GM21367 (cell line): ENCODE data around the gene DARS1.
"Not testable (repeated sequence)": the region's sequence is repeated elsewhere in the genome, so short reads cannot be mapped to it uniquely, and the experiment has no call there.

ENCODE experiments used
- ATAC-seq: cut with Tn5 transposase; IDR thresholded peaks from one replicate; pipeline ENCODE4 v1.9.1; 2021; ENCODE audit not compliant: unreplicated experiment

DARS1 gene

DNA sequence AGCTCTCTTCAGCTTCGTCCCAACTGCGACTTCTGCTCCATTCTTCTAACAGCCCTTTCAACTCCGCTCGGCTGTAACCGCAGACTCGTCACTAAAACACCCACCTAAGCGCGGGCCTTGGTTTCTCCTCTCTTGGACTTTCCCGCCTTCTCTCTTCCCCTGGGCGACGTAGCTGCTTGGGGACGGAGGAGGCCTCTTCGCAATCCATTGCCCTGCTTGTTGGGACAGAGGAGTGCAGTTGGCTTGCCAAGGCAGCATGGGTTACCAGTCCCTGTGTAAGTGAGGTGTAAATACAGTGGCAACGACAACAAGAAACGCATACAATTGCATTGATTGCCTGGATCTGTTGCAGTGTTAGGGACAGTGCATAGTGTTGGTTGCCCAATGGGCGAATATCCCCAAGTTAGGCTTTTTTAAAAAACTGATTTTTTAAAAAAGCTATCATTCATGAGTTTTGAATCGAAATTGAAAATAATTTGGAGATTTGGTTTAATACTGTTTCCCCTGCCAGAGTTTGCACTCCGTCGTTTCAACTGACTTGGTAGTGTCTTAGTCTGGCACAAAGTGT, 484 bp upstream of the DARS1 start:
- peak; percentile 36 for ATAC-seq

GRCh38 chr2:135984199-135985017, 1.0 kb downstream of the DARS1 start:
- ATAC-seq: peak; percentile 28

- ATAC-seq: no peak
Measured at GRCh38 chr2:135980434-135981079, 4.9 kb downstream of the DARS1 start.

DNA sequence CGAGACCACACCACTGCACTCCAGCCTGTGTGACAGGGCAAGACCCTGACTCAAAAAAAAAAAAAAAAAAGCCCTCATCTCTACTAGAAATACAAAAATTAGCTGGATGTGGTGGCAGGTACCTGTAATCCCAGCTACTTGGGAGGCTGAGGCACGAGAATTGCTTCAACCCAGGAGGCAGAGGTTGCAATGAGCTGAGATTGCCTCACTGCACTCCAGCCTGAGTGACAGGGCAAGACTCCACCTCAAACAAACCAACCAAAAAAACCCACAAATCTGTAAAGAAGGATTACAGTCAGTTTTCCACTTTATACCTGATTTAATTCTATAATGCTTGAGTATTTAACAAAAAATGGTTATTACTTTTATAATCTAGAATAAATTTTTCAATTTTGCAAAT, 9.7 kb downstream of the DARS1 start:
- ATAC-seq: no peak

DNA sequence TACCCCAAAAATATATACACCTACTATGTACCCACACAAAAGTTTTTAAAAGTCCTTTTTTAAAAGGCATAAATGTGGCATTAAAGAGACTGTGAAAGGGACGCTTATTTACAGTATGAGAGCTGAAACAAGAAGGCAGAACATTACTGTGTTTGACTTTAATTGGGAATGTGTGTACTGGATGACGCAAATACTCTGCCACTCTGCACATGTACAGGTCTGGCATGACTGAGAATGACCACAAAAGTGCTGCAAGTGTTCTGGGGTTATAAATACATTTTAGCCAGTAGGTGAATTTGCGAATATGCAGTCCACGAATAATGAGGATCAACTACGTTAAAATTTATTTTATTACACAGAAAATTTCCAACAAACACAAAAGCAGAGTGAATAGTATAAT, 11.4 kb downstream of the DARS1 start:
- ATAC-seq: no peak

GRCh38 chr2:135969655-135970387, 15.6 kb downstream of the DARS1 start:
- ATAC-seq: no peak

DNA sequence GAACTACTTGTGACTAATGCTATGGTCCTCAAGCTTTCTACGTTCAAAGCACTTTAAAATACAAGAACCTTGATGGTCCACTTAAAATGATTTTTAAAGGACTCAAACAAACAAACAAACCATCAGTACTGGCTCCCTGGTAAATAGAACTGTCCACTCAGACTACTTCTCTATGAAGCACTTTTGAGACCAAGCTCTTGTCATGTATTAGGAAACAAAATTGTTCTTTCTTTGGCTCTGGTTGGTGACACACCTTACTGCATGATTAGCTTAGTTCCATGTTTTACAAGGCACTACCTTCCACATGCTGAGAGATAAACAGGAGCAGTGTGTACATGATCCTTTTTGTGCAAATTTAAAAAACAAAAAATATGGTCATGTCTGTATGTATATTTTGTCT, 19.7 kb downstream of the DARS1 start:
- no peak for ATAC-seq

DNA sequence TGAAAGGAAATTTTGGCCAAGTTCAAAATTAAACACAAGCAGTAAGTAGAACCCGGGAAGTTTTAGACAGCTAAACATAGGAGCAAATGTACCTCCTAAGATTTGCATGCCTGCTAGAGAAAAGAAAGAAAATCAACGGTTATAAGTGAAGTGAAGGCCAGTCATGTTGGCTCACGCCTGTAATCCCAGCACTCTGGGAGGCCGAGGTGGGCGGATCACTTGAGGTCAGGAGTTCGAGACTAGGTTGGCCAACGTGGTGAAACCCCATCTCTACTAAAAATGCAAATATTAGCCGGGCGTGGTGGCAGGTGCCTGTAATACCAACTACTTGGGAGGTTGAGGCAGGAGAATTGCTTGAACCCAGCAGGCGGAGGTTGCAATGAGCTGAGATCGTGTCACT, 21.0 kb downstream of the DARS1 start:
- ATAC-seq: not testable (repeated sequence)

DNA sequence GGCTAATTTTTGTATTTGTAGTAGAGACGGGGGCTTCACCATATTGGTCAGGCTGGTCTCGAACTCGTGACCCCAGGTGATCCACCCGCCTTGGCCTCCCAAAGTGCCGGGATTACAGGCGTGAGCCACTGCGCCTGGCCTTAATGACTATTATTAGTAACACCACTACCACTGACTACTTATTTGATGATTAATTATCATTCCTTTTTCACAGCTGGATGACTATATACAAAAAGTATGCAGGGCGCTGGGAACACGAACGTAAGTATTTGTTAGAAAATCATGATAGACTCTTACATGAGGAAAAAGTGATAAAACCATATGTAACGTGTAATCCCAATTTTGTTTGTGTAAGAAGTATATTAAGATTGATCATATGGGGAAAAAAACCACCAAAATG, 21.6 kb downstream of the DARS1 start:
- no peak for ATAC-seq

GRCh38 chr2:135962366-135963123, 22.9 kb downstream of the DARS1 start:
- ATAC-seq: peak; percentile 55

- ATAC-seq: no peak
Measured at GRCh38 chr2:135960656-135961551, 24.5 kb downstream of the DARS1 start.

GRCh38 chr2:135960150-135960549, 25.3 kb downstream of the DARS1 start:
- ATAC-seq: no peak

GRCh38 chr2:135958927-135959326, 26.5 kb downstream of the DARS1 start:
- ATAC-seq: not testable (repeated sequence)

GRCh38 chr2:135954020-135954601, 31.3 kb downstream of the DARS1 start:
- ATAC-seq: no peak

DNA sequence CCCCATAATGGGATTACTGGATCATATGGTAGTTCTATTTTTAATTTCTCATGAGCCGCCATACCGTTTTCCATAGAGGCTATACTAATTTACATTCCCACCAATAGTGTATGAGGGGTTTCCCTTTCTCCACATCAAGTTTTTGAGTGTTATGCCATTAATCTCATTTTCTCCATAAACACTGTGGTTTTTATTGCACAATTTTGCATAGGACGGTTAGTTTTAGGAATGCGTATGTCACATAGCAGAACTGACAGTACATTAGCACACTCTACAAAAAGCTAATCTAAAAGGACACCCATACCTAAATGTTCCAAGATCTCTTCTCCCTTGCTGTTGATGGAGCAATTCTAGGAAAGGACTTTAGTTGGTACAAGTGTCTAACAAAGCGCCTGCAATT, 32.5 kb downstream of the DARS1 start:
- no peak for ATAC-seq

GRCh38 chr2:135951041-135951583, 34.3 kb downstream of the DARS1 start:
- no peak for ATAC-seq

- no peak for ATAC-seq
Measured at GRCh38 chr2:135949451-135950234, 35.8 kb downstream of the DARS1 start.

DNA sequence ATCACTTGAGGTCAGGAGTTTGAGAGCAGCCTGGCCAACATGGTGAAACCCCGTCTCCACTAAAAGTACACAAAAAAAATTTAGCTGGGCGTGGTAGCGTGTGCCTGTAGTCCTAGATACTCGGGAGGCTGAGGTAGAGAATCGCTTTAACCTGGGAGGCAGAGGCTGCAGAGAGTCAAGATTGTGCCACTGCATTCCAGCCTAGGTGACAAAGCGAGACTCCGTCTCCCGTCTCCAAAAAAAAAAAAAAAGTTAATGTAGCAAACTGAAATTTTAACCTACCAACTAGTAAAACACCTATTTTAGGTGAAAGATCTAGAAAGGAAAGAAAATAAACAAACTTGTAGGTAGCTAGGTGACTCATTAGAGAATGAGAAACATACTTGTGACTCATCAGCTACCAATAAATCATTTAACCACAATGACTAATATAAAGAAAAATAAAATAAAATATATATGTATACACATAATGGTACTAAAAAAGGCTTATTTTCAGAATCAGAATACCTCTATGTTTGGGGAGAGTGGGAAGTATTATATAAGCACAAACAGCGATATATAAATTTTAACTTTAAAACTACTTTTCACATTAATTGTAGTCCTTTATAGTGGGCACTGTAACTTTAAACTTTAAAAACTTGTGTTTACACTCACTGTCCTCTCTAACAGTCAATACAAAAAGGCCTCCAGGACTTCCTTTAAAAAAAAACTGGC, 36.6 kb downstream of the DARS1 start:
- ATAC-seq: peak; percentile 57
